ENCODE measurements around the gene NAA15.
A peak's percentile ranks its signal among the peaks of the same experiment; 100 is the strongest.
"Not testable (repeated sequence)": the region's sequence is repeated elsewhere in the genome, so short reads cannot be mapped to it uniquely, and the experiment has no call there.

The NAA15 gene

GRCh38 chr4:139301113-139301820, at the start of gene NAA15:
Gene NAA15 (plus strand): TSS chr4:139301505. CDS start chr4:139301778, 273 bp downstream.
- DNase-seq, result peak; percentile 97

DNA sequence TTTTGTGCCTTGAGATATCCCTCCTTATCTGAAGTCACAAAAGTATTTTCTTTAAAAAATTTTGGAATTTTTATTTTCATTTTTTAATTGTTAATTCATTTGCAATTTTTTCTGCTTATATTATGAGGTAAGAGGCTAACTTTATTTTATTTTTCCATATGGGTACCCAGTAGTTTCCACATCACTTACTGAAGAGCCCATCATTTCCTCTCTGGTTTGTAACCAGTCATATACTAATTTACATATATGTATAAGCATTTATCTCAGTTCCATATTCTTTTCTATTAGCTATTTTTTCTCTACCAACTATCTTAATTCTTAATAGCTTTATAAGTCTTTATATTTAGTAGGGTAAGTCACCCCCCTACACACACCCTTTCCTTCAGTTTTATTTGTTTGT, 48.3 kb upstream of the NAA15 start:
- DNase-seq, result no peak

GRCh38 chr4:139253713-139254112, 47.6 kb upstream of the NAA15 start:
- no peak for DNase-seq

DNA sequence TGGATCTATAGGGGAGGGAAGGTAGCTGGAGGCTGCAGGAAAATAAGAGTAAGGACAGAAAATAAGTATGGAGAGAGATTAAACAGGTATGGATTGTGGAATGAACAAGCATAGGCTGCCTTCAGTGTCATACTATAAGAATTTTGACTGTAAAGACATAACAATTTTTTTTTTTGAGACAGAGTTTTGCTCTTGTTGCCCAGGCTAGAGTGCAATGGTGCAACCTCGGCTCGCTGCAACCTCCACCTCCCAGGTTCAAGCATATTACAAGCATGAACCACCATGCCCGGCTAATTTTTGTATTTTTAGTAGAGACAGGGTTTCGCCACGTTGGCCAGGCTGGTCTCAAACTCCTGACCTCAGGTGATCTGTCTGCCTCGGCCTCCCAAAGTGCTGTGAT, 45.7 kb upstream of the NAA15 start:
- not testable (repeated sequence) for DNase-seq

DNA sequence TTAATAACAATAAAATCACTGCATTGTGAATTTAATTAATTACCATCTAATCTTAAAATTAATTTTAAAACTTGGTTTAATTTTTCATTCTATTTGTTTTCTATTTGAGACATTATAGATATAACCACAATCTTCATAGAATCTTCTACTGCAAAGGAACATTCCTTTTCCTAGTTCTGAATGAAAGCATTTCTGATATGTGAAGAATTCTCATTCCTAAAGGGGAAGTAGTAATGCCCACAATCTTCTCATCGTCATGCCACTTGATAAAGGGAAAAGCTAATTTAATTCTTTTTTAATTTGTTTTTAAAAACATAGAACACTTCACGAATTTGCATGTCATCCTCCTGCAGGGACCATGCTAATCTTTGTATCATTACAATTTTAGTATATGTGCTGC, 45.0 kb upstream of the NAA15 start:
- no peak for DNase-seq

DNA sequence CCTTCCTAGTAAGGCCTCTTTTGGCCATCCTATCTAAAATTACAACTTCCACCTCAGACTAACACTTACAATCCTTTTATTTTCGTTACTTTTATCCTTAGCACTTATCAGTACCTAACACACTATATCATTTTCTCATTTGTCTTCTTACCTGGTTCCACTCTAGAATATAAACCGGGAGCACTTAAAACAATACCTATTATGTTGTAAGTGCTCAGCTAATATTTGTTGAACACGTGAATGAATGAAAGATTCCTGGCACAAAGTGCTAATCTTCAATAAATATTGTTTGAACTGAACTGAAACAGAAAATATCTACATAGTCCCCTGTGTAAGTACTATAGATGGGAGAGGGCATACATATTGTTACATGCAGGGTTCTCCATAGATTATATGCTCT, 35.7 kb upstream of the NAA15 start:
- DNase-seq, result no peak

GRCh38 chr4:139266208-139266582, 35.1 kb upstream of the NAA15 start:
- no peak for DNase-seq

DNA sequence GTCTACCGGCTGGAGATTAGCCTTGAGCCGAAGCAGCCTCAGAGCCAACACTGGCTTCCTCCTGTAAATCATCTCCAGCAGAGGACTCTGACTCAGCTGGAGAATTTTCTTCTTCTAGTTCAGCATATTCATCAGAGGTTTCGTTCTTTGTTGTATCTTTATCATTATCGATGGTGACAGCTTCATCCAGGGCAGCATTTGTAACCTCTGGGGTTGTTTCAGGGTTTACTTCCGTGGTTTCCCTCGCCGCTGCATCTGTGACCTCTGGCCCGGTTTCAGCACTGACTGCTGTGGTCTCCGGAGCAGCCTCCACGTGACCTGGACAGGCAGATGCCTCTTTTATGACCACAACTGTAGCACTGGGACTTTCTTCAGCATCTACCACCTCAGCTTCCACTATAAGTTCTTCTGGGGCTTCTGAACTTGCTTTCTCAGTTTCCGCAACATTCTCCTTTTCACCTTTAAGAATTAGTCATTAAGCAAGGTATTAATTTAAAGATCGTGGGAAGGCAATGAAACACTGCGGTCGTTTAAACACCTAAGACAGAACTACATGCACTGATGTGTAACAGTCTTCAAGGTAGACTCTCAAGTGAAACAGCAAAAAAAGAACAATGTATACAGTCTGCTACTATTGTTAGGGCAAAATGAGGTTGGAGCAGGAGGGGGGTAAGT, 34.6 kb upstream of the NAA15 start:
- DNase-seq, result peak; percentile 35 to 37

DNA sequence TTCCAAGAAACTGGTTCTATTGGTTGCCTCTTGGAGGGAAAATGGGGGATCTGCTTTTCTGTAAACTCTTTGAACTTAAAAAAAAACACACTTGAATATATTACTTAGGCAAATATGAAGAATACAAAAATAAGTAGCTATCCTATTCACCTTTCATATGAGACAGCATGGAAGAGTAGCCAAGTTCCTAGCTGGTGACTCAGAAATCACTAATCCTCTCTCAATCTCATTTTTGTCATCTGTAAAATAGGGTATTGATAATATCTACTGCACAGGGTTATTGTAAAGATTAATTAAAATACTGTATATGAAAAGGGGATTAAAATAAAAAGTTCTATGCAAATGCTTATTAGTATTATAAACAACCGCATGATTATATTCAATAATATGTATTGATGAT, 34.0 kb upstream of the NAA15 start:
- DNase-seq, result no peak

- no peak for DNase-seq
Observed at GRCh38 chr4:139273835-139274234, 27.5 kb upstream of the NAA15 start.

- no peak for DNase-seq
Observed at GRCh38 chr4:139274790-139275189, 26.5 kb upstream of the NAA15 start.

GRCh38 chr4:139275281-139275735, 26.0 kb upstream of the NAA15 start:
- no peak for DNase-seq

GRCh38 chr4:139278485-139278884, 22.8 kb upstream of the NAA15 start:
- no peak for DNase-seq

- DNase-seq, result no peak
Observed at GRCh38 chr4:139278912-139279759, 22.2 kb upstream of the NAA15 start.

GRCh38 chr4:139279760-139280620, 21.3 kb upstream of the NAA15 start, which contains the start of gene MGARP:
Gene MGARP (minus strand): TSS chr4:139280225. CDS start chr4:139280158, 67 bp downstream.
- no peak for DNase-seq

DNA sequence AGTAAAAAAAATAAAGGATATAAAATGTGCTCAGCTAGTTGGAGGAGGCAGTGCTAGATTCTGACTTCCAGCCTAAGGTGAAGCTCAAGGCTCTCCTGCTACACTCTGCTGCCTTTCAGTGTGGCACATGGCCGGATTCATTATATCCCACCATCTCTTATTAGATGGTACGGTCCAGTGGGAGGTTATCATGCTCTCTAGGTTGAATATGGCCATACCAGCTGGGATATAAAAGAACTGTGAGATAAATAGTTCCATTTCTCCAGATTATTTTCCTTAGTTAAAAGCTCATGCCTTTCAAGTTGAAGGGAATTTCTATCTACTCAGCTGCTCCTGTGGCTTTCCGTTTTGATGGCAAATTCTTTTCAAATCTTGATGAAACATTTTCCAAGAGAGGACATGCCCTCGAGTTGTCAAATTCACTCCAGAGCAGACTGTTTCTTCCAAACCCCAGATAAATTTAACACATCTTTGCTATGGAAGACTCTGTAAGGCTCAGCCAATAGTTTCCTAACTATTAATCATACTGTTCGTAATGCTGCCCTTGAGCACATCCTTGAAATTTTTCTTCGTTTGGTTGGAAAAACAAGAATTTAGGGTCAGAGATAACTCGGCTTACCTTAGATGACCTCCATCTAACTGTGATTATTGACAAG, 19.1 kb upstream of the NAA15 start:
- no peak for DNase-seq

- DNase-seq, result no peak
Observed at GRCh38 chr4:139282721-139283075, 18.6 kb upstream of the NAA15 start.

DNA sequence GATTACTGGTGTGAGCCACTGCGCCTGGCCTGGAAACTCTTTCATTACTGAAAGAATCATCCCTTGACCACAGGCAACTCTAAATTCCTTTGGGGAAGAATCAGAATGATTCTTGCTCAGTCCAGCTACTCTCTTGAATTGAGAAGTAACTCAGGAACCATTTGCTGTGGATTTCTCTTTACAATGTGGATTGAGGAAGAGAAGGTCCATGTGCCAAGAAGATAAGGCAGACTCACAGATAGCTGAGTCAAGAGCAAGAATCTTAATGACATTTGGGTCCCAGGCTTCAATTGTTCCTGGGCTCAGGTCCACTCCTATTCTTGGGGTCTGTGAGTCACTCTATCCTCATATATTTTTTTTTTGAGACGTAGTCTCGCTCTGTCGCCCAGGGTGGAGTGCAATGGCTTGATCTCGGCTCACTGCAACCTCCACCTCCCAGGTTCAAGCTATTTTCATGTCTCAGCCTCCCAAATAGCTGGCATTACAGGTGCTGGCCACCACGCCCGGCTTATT, 15.1 kb upstream of the NAA15 start:
- DNase-seq, result no peak

DNA sequence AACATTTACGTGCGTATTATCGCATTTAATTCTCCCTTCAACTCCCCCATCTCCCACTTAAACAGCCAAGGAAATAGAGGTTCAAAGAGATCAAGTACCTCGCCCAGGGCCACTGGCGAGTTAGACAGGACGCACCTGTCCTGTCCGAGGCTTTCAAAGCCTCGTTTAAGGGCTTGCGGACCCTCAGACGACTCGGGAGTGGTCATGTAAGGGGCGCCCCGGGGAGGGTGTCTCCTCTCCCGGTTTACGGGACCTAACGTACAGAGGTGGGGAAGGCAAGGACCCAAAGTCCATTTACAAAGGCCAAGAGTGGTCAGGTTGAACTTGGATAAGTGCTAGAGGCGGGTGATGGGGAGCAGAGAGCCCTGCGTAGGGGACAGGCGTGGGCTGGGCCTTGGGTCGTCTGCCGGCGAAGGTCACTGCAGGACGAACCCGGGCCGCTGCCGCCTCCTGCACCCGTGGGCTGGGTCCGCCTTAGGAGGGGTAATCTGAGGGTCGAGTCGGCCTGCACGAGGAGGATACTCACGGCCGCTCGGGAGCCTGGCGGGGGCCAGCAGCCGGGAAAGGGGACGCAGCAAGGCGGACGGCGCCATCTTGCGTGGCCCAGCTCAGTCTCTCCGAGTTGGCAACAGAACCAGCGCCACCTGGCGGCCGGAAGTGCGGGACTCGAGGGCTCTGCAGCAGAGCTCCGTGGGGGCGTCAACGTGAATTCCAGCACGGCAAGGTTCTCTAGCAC, 5.9 kb upstream of the NAA15 start:
- DNase-seq, result peak; percentile 96 to 99

GRCh38 chr4:139295942-139296299, 5.4 kb upstream of the NAA15 start:
- DNase-seq, result no peak

GRCh38 chr4:139297001-139297410, 4.3 kb upstream of the NAA15 start:
- no peak for DNase-seq
